ENCODE results near the gene PNPLA7. TPM values are rescaled to one million over a fixed set of nuclear protein-coding genes. Genes with fewer than 3 reads are reported as not detected.

PNPLA7 gene
- total and polyA plus RNA-seq, 2 of the 8 experiments (the other 6 are each of a cell fraction or from before 2014, with no cell fraction given) = 0.35 to 0.47 TPM

GRCh38 chr9:137463931-137464290, 86.3 kb downstream of the PNPLA7 start:
- no peaks in the 10 kb centered on the region for H3K36me3 ChIP-seq (ENCODE audit: control insufficient read depth in 2 of 4, insufficient read depth in 4 of 4, low read length in 3 of 4)
- H2AK5ac ChIP-seq (ENCODE audit: low read depth, low read length) = no peak overlapping the region
- CTCF ChIA-PET (ENCODE audit: partially characterized antibody) = no interaction called here
- DNase-seq (ENCODE audit: low read depth in 1 of 2, low spot score in 2 of 2) = no peak
- no peak overlapping the region for H2BK20ac ChIP-seq (ENCODE audit: low read length)
- WGBS, 2 experiments (ENCODE audit: extremely low coverage in 1 of 2, insufficient coverage in 1 of 2, insufficient read length in 1 of 2, insufficient replicate concordance in 2 of 2, low coverage in 1 of 2, low lambda C conversion rate in 2 of 2, missing lambda C conversion rate in 1 of 2) = 91% methylated on average over 11 of the region's 18 CpGs; no CpG with 5 or more reads in 1 of the 2 experiments
- POLR2A ChIA-PET (ENCODE audit: partially characterized antibody) = no interaction called here
- H3K9ac ChIP-seq (replicated peaks in 1 of 4; ENCODE audit: extremely low read depth in 1 of 4, low read depth in 3 of 4, low read length in 3 of 4) = no peak overlapping the region
- H2BK120ac ChIP-seq (replicated peaks; ENCODE audit: low read depth, low read length) = no peak overlapping the region
- no peak overlapping the region for H3K18ac ChIP-seq (ENCODE audit: extremely low read depth, low read length)
- H3K56ac ChIP-seq (replicated peaks; ENCODE audit: insufficient read length, low read depth, low read length) = no peak overlapping the region
- TF ChIP-seq POU5F1 (IDR thresholded peaks at IDR 0.05; ENCODE audit: low read depth, low read length) (no peak), EZH2 (IDR thresholded peaks at IDR 0.05; ENCODE audit: low read depth, low read length, severe bottlenecking) (no peak), E2F6 (IDR thresholded peaks at IDR 0.05) (no peak), CHD1 (IDR thresholded peaks at IDR 0.05; ENCODE audit: low read depth, low read length) (no peak), MAX (IDR thresholded peaks at IDR 0.05) (no peak), BRCA1 (IDR thresholded peaks at IDR 0.05; ENCODE audit: low read depth, low read length) (no peak), ATF2 (IDR thresholded peaks at IDR 0.05; ENCODE audit: low read length) (no peak)
- no peaks in the 10 kb centered on the region; a peak in 1 of 4 replicates for H3K9me3 ChIP-seq (ENCODE audit: insufficient read depth in 2 of 2, low read depth in 1 of 2, low read length in 1 of 2)
- H3K27me3 ChIP-seq (replicated peaks in 1 of 4; ENCODE audit: control insufficient read depth in 3 of 4, extremely low read depth in 1 of 4, insufficient read depth in 3 of 4, low read length in 3 of 4) = peaks cover 0 to 19% (median 13%) of the 10 kb centered on the region in 4 experiments; a peak in 5 of 7 replicates
- no peak for FAIRE-seq
- H2BK15ac ChIP-seq (ENCODE audit: low read length) = no peak overlapping the region
- H3K4me1 ChIP-seq (replicated peaks in 1 of 4; ENCODE audit: control insufficient read depth in 3 of 4, insufficient read depth in 4 of 4, low read length in 3 of 4) = peaks cover 0 to 9% (median 4%) of the 10 kb centered on the region in 4 experiments; a peak in 5 of 7 replicates
- H3K4me3 ChIP-seq (ENCODE audit: extremely low read depth in 1 of 4, insufficient read depth in 2 of 4, low read depth in 3 of 4, low read length in 4 of 4) = no peak overlapping the region
- H4K91ac ChIP-seq (replicated peaks; ENCODE audit: insufficient read length, low read length) = no peak overlapping the region
- H4K8ac ChIP-seq (ENCODE audit: extremely low read depth, insufficient read depth, low read length) = no peak overlapping the region
- H3K79me1 ChIP-seq (ENCODE audit: low read depth, low read length) = no peaks in the 10 kb centered on the region
- H4K5ac ChIP-seq (ENCODE audit: insufficient read length, low read depth, low read length) = no peak overlapping the region
- H3K79me2 ChIP-seq (ENCODE audit: control insufficient read depth in 1 of 2, insufficient read depth in 2 of 2, low read length in 2 of 2) = no peaks in the 10 kb centered on the region
- no peak overlapping the region for H2BK12ac ChIP-seq (ENCODE audit: low read depth, low read length)
- H3K4me2 ChIP-seq (ENCODE audit: insufficient read depth in 1 of 2, low read depth in 2 of 2, low read length in 2 of 2) = no peak overlapping the region
- H3K23ac ChIP-seq (ENCODE audit: insufficient read length) = no peak overlapping the region
- no peak overlapping the region for H3K4ac ChIP-seq (replicated peaks; ENCODE audit: insufficient read length, low read depth, low read length)
- no peak overlapping the region for H2BK5ac ChIP-seq (ENCODE audit: low read depth, low read length)
- H2AFZ ChIP-seq (ENCODE audit: low read length) = no peak overlapping the region
- no peak overlapping the region for H3K14ac ChIP-seq (ENCODE audit: insufficient read length)
- 0 out of 2 replicates have a peak, but pooled peaks cover 2% of the 10 kb centered on the region for H3K23me2 ChIP-seq (ENCODE audit: low read depth, low read length)
- peaks cover 0 to 2% of the 10 kb centered on the region in 2 experiments for H4K20me1 ChIP-seq (replicated peaks in 1 of 2; ENCODE audit: control insufficient read depth in 1 of 2, insufficient read depth in 2 of 2, low read length in 2 of 2)
- no peak overlapping the region for H3K27ac ChIP-seq (ENCODE audit: low read depth, low read length)

All from H1 (cell line).